Loucy (cell line): Measurements from ENCODE around the gene TNNT3.

Experiments
- H2AFZ ChIP-seq: fragments of 200-600 bp; sonication (generic); 2 replicates; pipeline ENCODE4 v1.6.0; 2016; ENCODE audit warnings: antibody characterized with exemption, mild to moderate bottlenecking, low read length, moderate library complexity
- H3F3A ChIP-seq: fragments of 200-600 bp; 2 replicates; pipeline ENCODE4 v1.6.0; 2016; ENCODE audit warnings: antibody characterized with exemption, low read depth, mild to moderate bottlenecking
- H3K27me3 ChIP-seq: fragments of 200-600 bp; sonication (generic); 2 replicates; pipeline ENCODE4 v1.6.1; 2014; ENCODE audit warnings: low read length, mild to moderate bottlenecking; ENCODE audit not compliant: insufficient read depth, poor library complexity, severe bottlenecking
- H3K36me3 ChIP-seq: fragments of 200-600 bp; sonication (generic); 2 replicates; pipeline ENCODE4 v1.6.1; 2016; ENCODE audit warnings: low read length; ENCODE audit not compliant: insufficient read depth
- H3K4me1 ChIP-seq: fragments of 200-600 bp; sonication (generic); 2 replicates; pipeline ENCODE4 v1.5.1; 2014; ENCODE audit warnings: low read length, mild to moderate bottlenecking; ENCODE audit not compliant: insufficient read depth, poor library complexity, severe bottlenecking
- H3K4me2 ChIP-seq: fragments of 200-600 bp; sonication (generic); 2 replicates; pipeline ENCODE4 v1.6.0; 2014; ENCODE audit warnings: antibody characterized with exemption, low read length, low read depth, mild to moderate bottlenecking; ENCODE audit not compliant: poor library complexity, severe bottlenecking
- H3K4me3 ChIP-seq: fragments of 200-600 bp; sonication (generic); 2 replicates; pipeline ENCODE4 v1.5.1; 2014; ENCODE audit warnings: low read length, mild to moderate bottlenecking, mixed read lengths; ENCODE audit not compliant: poor library complexity, severe bottlenecking
- H3K79me2 ChIP-seq: fragments of 200-600 bp; sonication (generic); 2 replicates; pipeline ENCODE4 v1.6.1; 2014; ENCODE audit warnings: low read length; ENCODE audit not compliant: insufficient read depth
- H3K9ac ChIP-seq: fragments of 200-600 bp; sonication (generic); 2 replicates; pipeline ENCODE4 v1.6.0; 2014; ENCODE audit warnings: mild to moderate bottlenecking, low read depth, low read length, moderate library complexity; ENCODE audit not compliant: poor library complexity, severe bottlenecking
- H3K9me2 ChIP-seq: fragments of 200-600 bp; sonication (generic); replicated peaks from 2 replicates; pipeline ENCODE4 v1.6.1; 2016; ENCODE audit warnings: low read depth, low read length, mixed read lengths
- H3K9me3 ChIP-seq: fragments of 200-600 bp; sonication (generic); 2 replicates; pipeline ENCODE4 v1.6.1; 2014; ENCODE audit warnings: mild to moderate bottlenecking, antibody characterized with exemption, low read length, low read depth; ENCODE audit not compliant: insufficient read depth
- H4K20me1 ChIP-seq: fragments of 200-600 bp; sonication (generic); 2 replicates; pipeline ENCODE4 v1.6.0; 2014; ENCODE audit warnings: antibody characterized with exemption, low read length, mild to moderate bottlenecking; ENCODE audit not compliant: insufficient read depth, poor library complexity, severe bottlenecking
- CTCF ChIP-seq: fragments of 200-600 bp; sonication (generic); conservative IDR thresholded peaks from 2 replicates; pipeline ENCODE4 v1.5.1; 2014; ENCODE audit warnings: mild to moderate bottlenecking, antibody characterized with exemption, low read length
- EZH2phosphoT487 ChIP-seq: fragments of 200-600 bp; IDR thresholded peaks from 2 replicates; pipeline ENCODE4 v1.6.1; 2018; ENCODE audit warnings: antibody characterized with exemption, mild to moderate bottlenecking, moderate library complexity, borderline replicate concordance

The TNNT3 gene

GRCh38 chr11:1879941-1880720 lies 39.4 kb upstream of the TNNT3 start:
- no peak for TF ChIP-seq EZH2phosphoT487
- TF ChIP-seq CTCF = no peak
- no peaks in the 10 kb centered on the region for H3F3A ChIP-seq
- H3K36me3 ChIP-seq = peaks cover 15% of the 10 kb centered on the region; the same call in 1 of the 2 replicates
- H3K4me1 ChIP-seq = peaks cover 8% of the 10 kb centered on the region
- H4K20me1 ChIP-seq = peaks cover 1% of the 10 kb centered on the region
- H3K4me3 ChIP-seq = no peak overlapping the region
- no peaks in the 10 kb centered on the region for H3K9me3 ChIP-seq
- H3K79me2 ChIP-seq = peaks cover 7% of the 10 kb centered on the region; the same call in 1 of the 2 replicates
- H3K27me3 ChIP-seq = no peaks in the 10 kb centered on the region
- no peak overlapping the region for H3K4me2 ChIP-seq
- no peak overlapping the region for H3K9ac ChIP-seq
- no peak overlapping the region for H2AFZ ChIP-seq
- no peaks in the 10 kb centered on the region for H3K9me2 ChIP-seq

GRCh38 chr11:1880746-1881441 lies 38.6 kb upstream of the TNNT3 start:
- Histone ChIP-seq H3K9me3 (no peaks in the 10 kb centered on the region), H3K4me1 (peaks cover 8% of the 10 kb centered on the region), H2AFZ (no peak overlapping the region), H3K9me2 (no peaks in the 10 kb centered on the region), H3K9ac (no peak overlapping the region), H3K4me3 (no peak overlapping the region), H3K36me3 (peaks cover 22% of the 10 kb centered on the region; the same call in 1 of the 2 replicates), H3K4me2 (no peak overlapping the region), H4K20me1 (no peaks in the 10 kb centered on the region), H3K79me2 (peaks cover 7% of the 10 kb centered on the region; the same call in 1 of the 2 replicates), H3F3A (no peaks in the 10 kb centered on the region), H3K27me3 (no peaks in the 10 kb centered on the region)
- no peak for TF ChIP-seq CTCF

- no peaks in the 10 kb centered on the region for H4K20me1 ChIP-seq
- no peaks in the 10 kb centered on the region for H3K27me3 ChIP-seq
- H3K9ac ChIP-seq = no peak overlapping the region
- H3F3A ChIP-seq = no peaks in the 10 kb centered on the region
- peaks cover 3% of the 10 kb centered on the region; the same call in 1 of the 2 replicates for H3K79me2 ChIP-seq
- H2AFZ ChIP-seq = no peak overlapping the region
- H3K4me3 ChIP-seq = no peak overlapping the region
- no peaks in the 10 kb centered on the region for H3K9me2 ChIP-seq
- TF ChIP-seq CTCF (no peak), EZH2phosphoT487 (no peak)
- peaks cover 8% of the 10 kb centered on the region for H3K4me1 ChIP-seq
- no peak overlapping the region for H3K4me2 ChIP-seq
- H3K36me3 ChIP-seq = peaks cover 30% of the 10 kb centered on the region; the same call in 1 of the 2 replicates
- no peaks in the 10 kb centered on the region for H3K9me3 ChIP-seq
Observed at GRCh38 chr11:1881442-1882264, 37.9 kb upstream of the TNNT3 start.
